Measurements from ENCODE around the gene COL3A1.

The COL3A1 gene

DNA sequence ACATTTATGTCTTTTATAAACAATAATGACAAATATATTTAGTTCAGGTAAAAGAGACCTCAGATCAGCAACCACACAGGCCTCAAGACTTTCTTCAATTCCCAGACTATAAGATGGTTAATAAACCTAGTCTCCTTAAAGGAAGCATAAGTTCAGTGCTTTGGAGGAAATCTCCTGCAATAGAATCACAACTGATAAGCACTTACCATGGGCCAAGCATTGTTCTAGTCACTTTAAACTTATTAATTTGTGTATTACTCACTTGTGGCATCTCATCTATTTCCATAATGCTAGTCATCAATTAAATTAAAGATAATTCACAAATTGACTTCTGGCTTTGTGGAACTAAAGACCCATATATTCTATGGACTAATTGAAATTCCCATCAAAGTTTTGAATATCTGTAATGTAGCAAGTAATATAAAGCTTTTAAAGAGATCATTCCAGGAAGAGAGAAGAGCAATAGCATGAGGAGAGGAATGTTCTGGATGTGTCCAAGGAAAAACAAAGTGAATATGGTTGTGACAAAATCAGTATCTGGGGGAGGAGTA is 42.2 kb downstream of the COL3A1 start:
- DNase-seq (ENCODE audit: low spot score): no peak

DNA sequence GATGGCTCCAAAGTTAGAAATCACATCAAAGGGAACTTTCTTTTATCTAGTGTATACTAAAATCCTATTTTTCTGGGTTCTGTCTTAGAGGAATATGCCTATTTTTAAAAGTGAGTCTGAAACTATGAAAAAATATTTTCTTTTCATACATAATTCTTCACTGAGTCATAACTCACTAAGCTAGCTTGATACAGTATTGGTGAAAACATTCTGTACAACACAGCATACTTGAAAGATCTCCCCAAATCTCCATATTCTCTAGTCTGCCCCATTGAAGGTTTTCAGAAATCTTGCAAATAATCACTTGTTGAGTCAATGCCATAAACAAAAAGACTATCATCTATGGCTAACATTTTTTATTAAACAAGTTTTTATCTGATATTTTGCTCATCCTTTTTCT is 44.5 kb downstream of the COL3A1 start:
- no peak for DNase-seq (ENCODE audit: low spot score)

DNA sequence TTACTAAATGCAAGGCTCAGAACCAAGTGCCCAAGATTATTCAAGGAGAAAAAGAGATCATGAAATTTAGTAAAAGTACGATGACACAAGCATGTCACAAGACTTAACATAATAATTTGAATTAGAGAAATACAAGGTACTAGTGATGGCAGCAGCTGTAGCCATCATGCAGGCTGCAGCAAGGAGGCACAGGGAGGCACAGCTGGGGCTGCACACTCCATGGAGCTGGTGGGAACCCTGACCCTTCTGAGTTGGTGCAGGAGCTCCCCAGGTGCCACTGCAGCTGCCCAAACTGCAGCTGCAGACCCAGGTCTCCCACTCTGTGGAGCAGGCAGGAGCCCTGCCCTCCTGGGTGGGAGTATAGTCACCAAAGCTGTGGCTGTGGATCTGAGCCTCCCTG is 46.0 kb downstream of the COL3A1 start:
- DNase-seq (ENCODE audit: low spot score): no peak

DNA sequence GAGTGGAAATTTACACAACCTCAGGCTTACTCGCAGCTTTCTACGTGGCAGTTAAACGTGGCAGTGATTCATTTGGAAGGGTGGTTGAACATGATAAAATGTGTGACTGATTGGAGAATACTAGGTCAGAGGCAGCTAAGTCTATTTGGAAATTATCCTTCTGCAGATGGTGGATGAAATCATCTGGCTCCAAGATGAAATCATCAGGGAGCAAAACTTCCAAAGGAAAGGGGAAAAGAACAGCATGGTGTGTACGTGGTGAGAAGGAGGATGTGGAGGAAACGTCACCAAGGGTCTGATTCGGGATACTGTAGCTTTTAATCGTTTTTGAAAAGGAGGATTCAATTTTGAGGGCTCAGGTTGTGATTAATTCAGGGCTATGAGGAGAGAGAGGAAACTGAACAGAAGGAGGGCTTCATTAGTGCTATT is 47.9 kb downstream of the COL3A1 start:
- DNase-seq (ENCODE audit: low spot score): no peak

DNA sequence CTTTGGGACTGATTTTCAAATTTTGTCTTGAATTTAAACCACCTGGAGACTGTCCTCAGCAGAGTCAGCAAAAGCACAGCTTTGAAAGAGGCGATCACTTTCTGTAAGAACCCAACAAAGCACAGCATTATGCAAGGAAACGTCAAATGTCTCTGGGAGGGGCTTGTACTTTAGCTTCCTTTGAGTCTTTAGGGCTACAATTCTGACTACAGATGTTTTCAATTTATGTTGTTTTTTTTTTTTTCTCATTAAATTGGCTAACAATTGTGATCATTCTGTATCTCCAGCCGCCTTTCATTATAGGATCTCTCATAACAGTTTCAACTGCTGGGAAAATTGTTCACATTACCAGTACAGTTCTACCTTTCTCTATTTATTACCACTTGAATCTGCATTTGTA is 48.3 kb downstream of the COL3A1 start:
- no peak for DNase-seq (ENCODE audit: low spot score)

DNA sequence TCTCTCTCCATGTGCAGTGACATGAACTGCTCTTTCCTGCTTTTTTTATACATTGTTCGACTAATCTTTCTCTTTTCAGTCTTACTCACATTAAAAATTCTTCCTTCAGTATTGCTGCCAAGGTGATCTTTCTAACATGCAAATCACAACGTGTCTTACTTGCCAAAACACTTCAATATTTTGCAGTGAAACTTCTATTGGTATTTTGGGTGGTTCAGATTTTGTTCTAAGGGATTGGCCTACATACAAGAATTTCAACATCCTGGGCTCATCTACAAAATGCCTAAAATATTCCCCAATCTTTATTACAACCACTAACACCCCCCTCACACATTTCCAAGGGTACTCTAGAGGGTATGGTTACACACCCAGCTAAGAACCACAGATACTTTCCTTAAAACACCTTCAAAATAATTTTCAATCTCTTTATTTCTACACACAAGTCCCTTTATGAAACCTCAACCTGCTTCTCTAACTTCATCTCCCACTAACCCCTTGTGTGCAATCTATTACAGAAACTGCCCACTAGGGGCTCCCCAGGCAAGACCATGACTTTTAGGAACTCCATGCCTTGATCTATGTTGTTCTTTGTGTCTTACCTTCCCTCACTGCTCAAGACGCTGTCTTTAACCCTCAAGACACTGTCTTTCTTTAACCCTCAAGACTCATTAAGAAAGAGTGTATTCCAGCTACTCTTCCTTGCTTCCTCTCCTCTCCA is 50.9 kb downstream of the COL3A1 start:
- DNase-seq (ENCODE audit: low spot score): no peak

DNA sequence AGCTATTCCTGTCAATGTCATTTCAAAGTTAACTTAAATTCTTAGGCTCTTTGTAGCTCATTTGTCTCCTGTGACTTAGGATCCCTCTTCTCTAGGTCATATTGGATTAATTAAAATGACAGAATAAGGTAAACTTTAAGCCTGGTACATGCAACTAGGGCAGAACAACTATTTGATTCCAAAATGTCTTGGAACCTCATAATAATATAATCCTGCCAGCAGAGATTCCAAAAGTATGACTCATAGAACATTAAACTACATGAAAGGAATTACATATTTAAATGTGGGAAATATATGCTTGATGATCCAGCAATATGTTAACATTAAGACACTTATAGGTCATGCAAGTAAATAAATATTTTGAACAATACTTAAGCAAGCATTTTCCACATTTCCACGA is 63.3 kb downstream of the COL3A1 start:
- DNase-seq (ENCODE audit: low spot score): peak; percentile 31

DNA sequence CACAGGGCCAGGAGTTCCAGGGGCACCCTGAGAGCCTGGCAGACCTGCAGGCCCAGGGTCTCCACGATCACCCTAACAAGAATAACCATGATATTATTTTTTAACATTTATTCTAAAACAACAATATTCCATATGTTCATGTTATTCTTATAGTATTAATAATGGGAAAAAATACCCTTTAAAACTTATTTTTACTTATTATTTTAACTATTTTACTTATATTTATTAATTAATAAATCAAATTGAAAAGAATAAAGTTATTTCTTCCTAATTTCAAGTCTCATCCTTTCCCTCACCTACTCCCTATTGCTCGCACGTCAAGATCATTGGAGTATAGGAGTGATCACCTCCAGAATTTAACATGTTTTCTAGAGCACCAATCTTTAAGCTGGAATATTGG is 71.7 kb downstream of the COL3A1 start:
- DNase-seq (ENCODE audit: low spot score): no peak

DNA sequence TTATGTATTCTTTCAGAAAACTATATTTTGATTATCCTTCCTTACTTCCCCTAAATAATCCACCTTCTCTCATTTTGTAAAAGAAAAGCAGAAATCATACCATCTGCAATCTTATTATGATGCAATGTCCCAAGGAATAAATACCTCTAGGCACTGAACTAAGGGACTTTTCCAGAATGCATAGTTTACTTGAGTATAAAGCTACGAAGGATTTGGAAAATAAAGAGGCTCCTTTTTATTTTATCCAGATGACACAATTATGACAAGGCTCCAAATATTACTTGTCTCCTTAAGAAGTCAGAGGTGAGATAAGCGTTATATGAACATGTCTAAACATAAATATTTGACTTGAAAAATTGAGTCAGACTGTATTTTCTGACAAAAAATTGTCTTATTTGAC is 72.1 kb downstream of the COL3A1 start:
- no peak for DNase-seq (ENCODE audit: low spot score)

DNA sequence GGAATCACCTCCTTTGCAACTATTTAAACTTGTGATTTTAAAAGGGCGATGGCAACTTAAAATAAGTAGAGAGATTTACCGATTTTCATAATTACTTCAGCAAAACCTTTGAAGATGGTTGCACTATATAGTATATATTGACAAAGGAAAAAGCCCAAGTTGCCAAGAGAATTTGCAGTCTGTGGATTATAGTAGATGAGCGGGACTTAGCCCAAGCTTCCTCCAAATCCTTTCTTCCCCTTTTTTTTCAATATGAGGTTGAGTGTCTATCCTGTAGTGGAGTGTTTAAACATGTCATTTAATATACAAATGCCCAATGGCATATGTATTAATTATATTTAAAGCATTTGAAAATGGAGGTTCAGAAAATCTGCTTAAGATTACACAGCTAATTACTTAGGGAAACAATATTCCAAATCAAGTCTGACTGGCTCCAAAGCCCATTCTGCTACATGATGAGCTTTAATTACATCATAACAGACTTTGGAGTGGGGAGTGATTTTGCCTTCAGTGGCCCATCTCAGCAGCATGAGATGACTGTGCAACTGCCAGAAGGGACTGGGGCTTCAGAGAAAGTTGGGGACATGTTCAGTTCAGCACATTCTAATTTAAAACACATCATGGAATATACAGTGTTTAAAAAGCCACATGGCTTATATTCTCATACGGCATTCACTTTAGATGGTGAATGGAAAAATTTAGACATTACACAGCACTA is 73.2 kb downstream of the COL3A1 start:
- DNase-seq (ENCODE audit: low spot score): no peak

DNA sequence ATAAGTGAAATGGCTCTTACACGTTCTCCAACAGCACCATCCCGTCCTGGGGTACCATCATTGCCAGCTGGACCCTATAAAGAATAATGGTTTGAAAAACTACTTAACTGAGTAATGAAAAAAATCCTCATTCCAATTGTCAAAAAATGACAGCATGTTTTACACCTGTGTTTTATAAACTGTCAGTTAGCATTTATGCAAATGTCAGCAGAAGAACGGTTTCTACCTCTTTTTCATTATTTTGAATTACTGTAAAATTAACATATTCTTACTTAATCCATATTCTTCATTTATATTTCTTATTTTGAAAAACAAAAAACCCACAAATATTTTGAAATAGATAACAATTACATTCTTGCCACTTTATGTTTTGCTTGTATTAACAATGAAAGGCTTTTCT is 74.0 kb downstream of the COL3A1 start:
- DNase-seq (ENCODE audit: low spot score): no peak

DNA sequence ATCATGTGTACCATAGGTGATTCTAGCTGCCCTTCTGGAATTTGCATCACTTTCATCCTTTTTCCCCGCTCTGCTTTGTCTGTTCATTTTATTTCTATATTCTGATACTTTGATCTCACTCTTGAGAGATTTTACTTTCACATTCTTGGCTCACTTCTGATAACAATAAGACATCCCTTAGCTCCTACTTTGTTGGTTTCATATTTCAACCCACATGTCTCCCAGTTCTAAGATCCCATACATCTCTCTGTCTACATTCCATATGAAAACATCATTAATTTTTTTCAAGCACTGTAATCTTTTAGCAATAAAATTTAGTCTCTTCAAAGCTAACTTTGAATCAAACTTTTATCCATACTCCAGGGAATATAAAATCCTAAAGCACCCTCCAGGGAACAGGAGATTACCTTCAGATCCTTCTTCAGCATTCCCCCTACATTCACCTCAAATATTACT is 75.6 kb downstream of the COL3A1 start:
- no peak for DNase-seq (ENCODE audit: low spot score)

DNA sequence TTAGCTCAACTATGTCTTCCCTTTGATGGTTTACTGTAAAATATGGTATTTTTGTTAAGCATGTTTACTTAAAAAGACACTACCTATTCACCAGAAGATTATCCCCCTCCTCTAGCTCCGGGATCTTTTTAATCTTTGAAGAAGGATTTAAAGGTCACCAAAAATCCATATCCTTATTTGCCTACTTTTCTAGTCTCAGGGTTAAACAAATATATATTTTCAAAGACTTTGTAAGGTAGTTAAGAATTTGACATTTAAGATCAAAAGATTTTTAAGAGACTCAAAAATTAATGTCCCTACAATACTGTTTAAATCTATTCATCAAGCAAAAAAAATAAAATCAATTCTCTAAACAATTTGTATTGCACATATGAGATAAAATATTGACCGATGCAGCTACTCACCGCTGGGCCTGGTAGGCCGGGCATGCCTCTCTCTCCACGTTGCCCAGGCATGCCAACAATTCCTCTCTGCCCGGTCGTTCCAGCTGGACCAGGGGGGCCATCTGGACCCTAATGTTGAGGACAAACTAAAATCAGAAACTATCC is 76.1 kb downstream of the COL3A1 start:
- DNase-seq (ENCODE audit: low spot score): no peak

DNA sequence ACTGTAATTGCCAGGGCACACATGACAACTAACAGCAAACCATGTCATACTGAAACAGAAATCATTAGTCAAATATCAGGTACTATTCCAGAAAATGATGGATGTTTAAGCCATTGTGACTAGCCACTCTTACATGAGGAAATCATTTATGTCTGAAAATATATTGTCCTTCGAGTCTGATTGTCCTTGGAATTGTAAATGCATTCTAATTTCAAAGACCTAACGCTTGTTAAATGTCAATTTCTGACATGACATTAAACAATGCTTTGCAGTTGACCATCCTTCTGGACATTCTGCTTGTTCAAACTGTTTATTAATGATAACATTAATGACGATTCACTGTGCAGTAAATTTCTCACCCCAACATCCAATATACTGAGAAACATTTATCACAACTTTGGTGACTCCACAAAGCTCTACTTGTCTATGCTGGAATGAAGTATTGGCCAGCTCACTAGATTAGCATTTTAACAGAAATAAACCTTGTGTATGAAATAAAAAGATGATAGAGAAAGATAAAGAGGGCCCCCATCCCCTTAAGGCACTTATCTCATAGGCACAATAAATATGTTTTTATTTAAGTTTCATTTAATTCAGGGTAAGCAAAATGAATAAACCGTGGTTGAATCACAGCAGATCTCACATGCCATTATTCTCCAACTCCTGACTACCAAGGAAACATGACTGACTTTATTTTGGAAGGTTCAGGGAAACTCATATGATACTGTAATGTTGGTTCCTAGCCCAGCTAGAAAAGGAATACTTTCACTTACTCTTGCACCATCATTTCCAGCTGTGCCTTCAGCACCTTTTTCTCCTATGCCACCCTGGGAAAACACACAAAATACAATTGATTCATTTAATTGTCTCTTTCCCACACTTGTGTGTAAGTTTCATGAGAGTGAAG is 82.3 kb downstream of the COL3A1 start:
- no peak for DNase-seq (ENCODE audit: low spot score)

DNA sequence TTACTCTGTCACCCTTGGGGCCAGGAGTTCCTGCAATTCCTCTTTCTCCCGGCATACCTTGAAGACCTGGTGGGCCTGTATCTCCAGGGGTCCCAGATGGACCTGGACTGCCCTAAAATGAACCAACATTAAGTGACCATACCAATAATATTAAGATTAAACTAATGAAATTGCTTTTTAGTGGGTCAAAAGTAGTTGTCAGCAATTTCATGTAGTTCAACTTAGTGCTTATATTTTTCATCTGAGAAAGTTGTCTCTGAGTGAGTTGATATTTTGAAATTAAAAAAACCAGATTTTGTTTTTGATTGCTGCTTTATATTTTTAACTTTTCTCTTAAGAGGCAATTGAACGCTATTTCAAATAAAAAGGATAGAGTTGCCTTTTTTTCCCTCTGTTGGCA is 83.1 kb downstream of the COL3A1 start:
- DNase-seq (ENCODE audit: low spot score): no peak

DNA sequence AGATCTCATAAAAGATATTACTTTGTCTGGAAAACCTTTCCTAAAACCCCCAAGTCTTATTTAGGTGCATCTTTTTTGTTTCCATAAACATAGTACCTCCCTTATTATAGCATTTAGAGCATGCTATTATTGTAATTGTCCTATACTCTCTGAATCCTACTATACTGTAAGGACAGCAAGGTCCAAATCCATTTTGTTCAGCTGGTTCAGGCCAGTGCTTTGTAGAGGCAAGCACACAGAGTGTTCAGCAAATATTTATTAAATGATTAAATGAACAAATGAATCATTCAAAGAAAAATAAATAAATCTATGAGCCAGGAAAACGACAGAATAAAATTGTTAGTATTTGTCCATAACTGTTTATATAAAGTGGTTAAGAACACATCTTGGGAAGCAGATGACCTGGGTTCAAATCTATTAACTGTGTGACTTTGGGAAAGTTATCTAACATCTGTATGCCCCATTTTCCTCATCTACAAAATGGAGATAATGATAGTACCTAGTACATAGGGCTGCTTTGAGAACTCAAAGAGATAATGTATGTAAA is 86.0 kb downstream of the COL3A1 start:
- no peak for DNase-seq (ENCODE audit: low spot score)

Data from SW480 (cell line).